H9 (cell line): ENCODE data around the gene BCAR3. TPM values are rescaled to one million over a fixed set of nuclear protein-coding genes. Genes with fewer than 3 reads are reported as not detected.

Experiments used
- DNase-seq: peaks from one replicate; pipeline ENCODE4 v3.0.0-alpha.2; 2017
- H2AFZ ChIP-seq: one replicate; pipeline ENCODE4 v1.6.1; 2013; ENCODE audit warnings: mild to moderate bottlenecking, low read length, control low read depth, moderate library complexity
- H2AK5ac ChIP-seq: 2 replicates; pipeline ENCODE4 v1.6.1; 2013; ENCODE audit warnings: low read length, control low read depth, mixed read lengths; ENCODE audit not compliant: insufficient read length
- H2BK120ac ChIP-seq: one replicate; pipeline ENCODE4 v1.6.1; 2013; ENCODE audit warnings: low read depth, mild to moderate bottlenecking, low read length, control low read depth, inconsistent platforms; ENCODE audit not compliant: poor library complexity, severe bottlenecking
- H2BK12ac ChIP-seq: 2 replicates; pipeline ENCODE4 v1.6.1; 2013; ENCODE audit warnings: low read length, control low read depth, mixed read lengths, low read depth; ENCODE audit not compliant: insufficient read length
- H2BK15ac ChIP-seq: 2 replicates; pipeline ENCODE4 v1.6.1; 2013; ENCODE audit warnings: low read depth, low read length, control low read depth
- H2BK20ac ChIP-seq: one replicate; pipeline ENCODE4 v1.6.1; 2013; ENCODE audit warnings: low read depth, mild to moderate bottlenecking, low read length, control low read depth, inconsistent platforms; ENCODE audit not compliant: poor library complexity, severe bottlenecking
- H2BK5ac ChIP-seq: 2 replicates; pipeline ENCODE4 v1.6.1; 2013; ENCODE audit warnings: low read length, control low read depth, mixed read lengths; ENCODE audit not compliant: insufficient read length
- H3K14ac ChIP-seq: 2 replicates; pipeline ENCODE4 v1.6.1; 2013; ENCODE audit warnings: low read length, control low read depth; ENCODE audit not compliant: insufficient read depth
- H3K18ac ChIP-seq: 2 replicates; pipeline ENCODE4 v1.6.1; 2013; ENCODE audit warnings: low read depth, mild to moderate bottlenecking, mixed read lengths, low read length, control low read depth; ENCODE audit not compliant: insufficient read length
- H3K23ac ChIP-seq: 2 replicates; pipeline ENCODE4 v1.6.1; 2013; ENCODE audit warnings: low read length, control low read depth, mixed read lengths, low read depth; ENCODE audit not compliant: insufficient read length
- H3K23me2 ChIP-seq: 2 replicates; pipeline ENCODE4 v1.6.1; 2013; ENCODE audit warnings: low read depth, mild to moderate bottlenecking, mixed read lengths, low read length, control low read depth; ENCODE audit not compliant: insufficient read length, poor library complexity, severe bottlenecking
- H3K27ac ChIP-seq: 2 replicates; pipeline ENCODE4 v1.5.1; 2013; ENCODE audit warnings: low read length, control low read depth, mixed read lengths, low read depth; ENCODE audit not compliant: insufficient read length
- H3K27me3 ChIP-seq: 2 replicates; pipeline ENCODE4 v1.6.1; 2013; ENCODE audit warnings: low read length, control low read depth, inconsistent platforms; ENCODE audit not compliant: insufficient read depth
- H3K4ac ChIP-seq: 2 replicates; pipeline ENCODE4 v1.6.1; 2013; ENCODE audit warnings: low read depth, mild to moderate bottlenecking, control low read depth, inconsistent platforms, low read length, moderate library complexity
- H3K4me1 ChIP-seq: 2 replicates; pipeline ENCODE4 v1.6.1; 2013; ENCODE audit warnings: low read length, control low read depth, inconsistent platforms; ENCODE audit not compliant: insufficient read depth
- H3K4me2 ChIP-seq: 2 replicates; pipeline ENCODE4 v1.6.1; 2013; ENCODE audit warnings: low read length, control low read depth, mixed read lengths; ENCODE audit not compliant: insufficient read length, insufficient read depth
- H3K56ac ChIP-seq: 2 replicates; pipeline ENCODE4 v1.6.1; 2013; ENCODE audit warnings: low read depth, mild to moderate bottlenecking, mixed read lengths, low read length, control low read depth; ENCODE audit not compliant: insufficient read length
- H3K79me1 ChIP-seq: 2 replicates; pipeline ENCODE4 v1.6.1; 2013; ENCODE audit warnings: low read depth, mild to moderate bottlenecking, moderate library complexity, low read length, control low read depth, inconsistent platforms; ENCODE audit not compliant: insufficient read depth, poor library complexity, severe bottlenecking
- H3K79me2 ChIP-seq: 2 replicates; pipeline ENCODE4 v1.6.1; 2013; ENCODE audit warnings: low read length, control low read depth, inconsistent platforms; ENCODE audit not compliant: insufficient read depth
- H3K9ac ChIP-seq: 2 replicates; pipeline ENCODE4 v1.6.1; 2013; ENCODE audit warnings: low read length, control low read depth, mixed read lengths; ENCODE audit not compliant: insufficient read length; ENCODE audit errors: extremely low read depth
- H3K9me3 ChIP-seq: one replicate; pipeline ENCODE4 v1.6.1; 2013; ENCODE audit warnings: low read depth, low read length, inconsistent platforms; ENCODE audit not compliant: control insufficient read depth
- H3T11ph ChIP-seq: one replicate; pipeline ENCODE4 v1.6.1; 2013; ENCODE audit warnings: mild to moderate bottlenecking, low read length, control low read depth, inconsistent platforms
- H4K20me1 ChIP-seq: one replicate; pipeline ENCODE4 v1.6.1; 2013; ENCODE audit not compliant: control insufficient read depth, insufficient read length, insufficient read depth
- H4K5ac ChIP-seq: 2 replicates; pipeline ENCODE4 v1.6.1; 2013; ENCODE audit warnings: low read depth, mild to moderate bottlenecking, mixed read lengths, low read length, control low read depth; ENCODE audit not compliant: insufficient read length
- H4K8ac ChIP-seq: replicated peaks from 2 replicates; pipeline ENCODE4 v1.6.1; 2013; ENCODE audit warnings: low read length, control low read depth, mixed read lengths, low read depth; ENCODE audit not compliant: insufficient read length
- H4K91ac ChIP-seq: 2 replicates; pipeline ENCODE4 v1.6.1; 2013; ENCODE audit warnings: low read depth, mild to moderate bottlenecking, moderate library complexity, mixed read lengths, low read length, control low read depth; ENCODE audit not compliant: insufficient read length
- H3K27ac Mint-ChIP-seq, 3 experiments: 2 replicates in 2 of 3; 3 replicates in 1 of 3; pipeline ENCODE4 v1.8.0; 2020 to 2021; ENCODE audit warnings: mixed read lengths in 3 of 3, mild to moderate bottlenecking in 1 of 3, moderate library complexity in 1 of 3
- H3K27me3 Mint-ChIP-seq: 2 replicates; pipeline ENCODE4 v1.8.0; 2021; ENCODE audit warnings: low read depth, mild to moderate bottlenecking, moderate library complexity, mixed read lengths
- H3K36me3 Mint-ChIP-seq, 3 experiments: 2 replicates in 2 of 3; 3 replicates in 1 of 3; pipeline ENCODE4 v1.8.0; 2020 to 2021; ENCODE audit warnings: low read depth in 3 of 3, mixed read lengths in 3 of 3; ENCODE audit not compliant: insufficient read depth in 1 of 3
- H3K4me1 Mint-ChIP-seq, 2 experiments: 2 replicates each; pipeline ENCODE4 v1.8.0; 2020; ENCODE audit warnings: mixed read lengths in 2 of 2
- H3K4me3 Mint-ChIP-seq, 2 experiments: 2 replicates in 1 of 2; 3 replicates in 1 of 2; pipeline ENCODE4 v1.8.0; 2020 to 2021; ENCODE audit warnings: mild to moderate bottlenecking in 2 of 2, mixed read lengths in 2 of 2, moderate library complexity in 1 of 2
- H3K9me3 Mint-ChIP-seq, 2 experiments: 2 replicates in 1 of 2; 3 replicates in 1 of 2; pipeline ENCODE4 v1.8.0; 2020; ENCODE audit warnings: mild to moderate bottlenecking in 2 of 2, mixed read lengths in 2 of 2, moderate library complexity in 1 of 2
- WGBS: extraction: QIAGEN DNeasy Blood & Tissue Kit; methylation state at CpG from one replicate; pipeline ENCODE4 v1.1.7; 2013; ENCODE audit warnings: missing lambda C conversion rate, low lambda C conversion rate, mixed read lengths; ENCODE audit not compliant: insufficient read length; ENCODE audit errors: extremely low coverage; 5-methylcytosine and 5-hydroxymethylcytosine counted together
- total RNA-seq: library from RNA; stranded (reverse); gene quantifications from 2 replicates; pipeline ENCODE4 v1.2.1, GENCODE V29; 2021
- TF ChIP-seq, protein P1 (sequence below): fragments of 200-600 bp; sonication (generic); conservative IDR thresholded peaks from 3 replicates; pipeline ENCODE4 v1.8.0; 2021; ENCODE audit warnings: antibody characterized with exemption, mild to moderate bottlenecking

Gene BCAR3
- total RNA-seq, 1 experiment from 2014 or later = 4.9 TPM

DNA sequence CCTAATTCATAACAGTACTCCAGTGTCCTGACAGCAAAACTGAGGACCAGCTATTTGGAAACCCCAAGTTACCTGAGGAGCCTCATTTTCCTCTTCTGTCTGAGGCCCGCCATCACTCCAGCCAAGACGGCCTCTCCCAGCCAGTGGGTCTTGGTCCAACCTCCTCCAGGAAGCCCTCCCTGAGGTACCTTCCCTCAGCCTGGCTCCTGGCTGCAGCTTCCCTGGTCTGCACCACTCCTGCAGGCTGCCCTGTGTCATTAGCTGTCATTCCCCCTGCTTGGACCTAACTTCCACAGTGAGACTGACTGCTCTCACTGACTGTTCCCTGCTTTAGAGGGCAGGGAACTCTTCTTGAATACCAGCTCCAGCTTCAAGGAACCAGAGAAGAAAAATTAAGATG lies 33.0 kb downstream of the BCAR3 start:
- TF ChIP-seq, protein P1, sequence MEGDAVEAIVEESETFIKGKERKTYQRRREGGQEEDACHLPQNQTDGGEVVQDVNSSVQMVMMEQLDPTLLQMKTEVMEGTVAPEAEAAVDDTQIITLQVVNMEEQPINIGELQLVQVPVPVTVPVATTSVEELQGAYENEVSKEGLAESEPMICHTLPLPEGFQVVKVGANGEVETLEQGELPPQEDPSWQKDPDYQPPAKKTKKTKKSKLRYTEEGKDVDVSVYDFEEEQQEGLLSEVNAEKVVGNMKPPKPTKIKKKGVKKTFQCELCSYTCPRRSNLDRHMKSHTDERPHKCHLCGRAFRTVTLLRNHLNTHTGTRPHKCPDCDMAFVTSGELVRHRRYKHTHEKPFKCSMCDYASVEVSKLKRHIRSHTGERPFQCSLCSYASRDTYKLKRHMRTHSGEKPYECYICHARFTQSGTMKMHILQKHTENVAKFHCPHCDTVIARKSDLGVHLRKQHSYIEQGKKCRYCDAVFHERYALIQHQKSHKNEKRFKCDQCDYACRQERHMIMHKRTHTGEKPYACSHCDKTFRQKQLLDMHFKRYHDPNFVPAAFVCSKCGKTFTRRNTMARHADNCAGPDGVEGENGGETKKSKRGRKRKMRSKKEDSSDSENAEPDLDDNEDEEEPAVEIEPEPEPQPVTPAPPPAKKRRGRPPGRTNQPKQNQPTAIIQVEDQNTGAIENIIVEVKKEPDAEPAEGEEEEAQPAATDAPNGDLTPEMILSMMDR = no peak
- H4K20me1 ChIP-seq = no peaks in the 10 kb centered on the region
- H4K8ac ChIP-seq = no peak overlapping the region
- no peak overlapping the region for H3K23ac ChIP-seq
- no peak for DNase-seq
- no peak overlapping the region for H2BK20ac ChIP-seq
- no peak overlapping the region for H3T11ph ChIP-seq
- no CpG with 5 or more reads among the region's 2 CpGs for WGBS
- no peak overlapping the region for H2BK12ac ChIP-seq
- H3K14ac ChIP-seq = no peak overlapping the region
- H4K91ac ChIP-seq = no peak overlapping the region
- no peaks in the 10 kb centered on the region; the same call in 1 of the 2 replicates for H3K4me1 ChIP-seq
- no peak overlapping the region for H2AFZ ChIP-seq
- no peak overlapping the region for H3K18ac ChIP-seq
- H3K27ac Mint-ChIP-seq = peak overlapping the region in 2 of 3 experiments; percentile 39 to 89; a peak in 2 of 7 replicates
- no peak overlapping the region for H3K9ac ChIP-seq
- H3K4me3 Mint-ChIP-seq = no peak overlapping the region
- no peaks in the 10 kb centered on the region for H3K9me3 Mint-ChIP-seq
- no peaks in the 10 kb centered on the region for H3K79me2 ChIP-seq
- no peak overlapping the region for H3K27ac ChIP-seq
- H4K5ac ChIP-seq = no peak overlapping the region
- H2BK120ac ChIP-seq = no peak overlapping the region
- no peaks in the 10 kb centered on the region for H3K79me1 ChIP-seq
- H3K23me2 ChIP-seq = no peaks in the 10 kb centered on the region
- H3K27me3 ChIP-seq = no peaks in the 10 kb centered on the region
- H3K9me3 ChIP-seq = no peaks in the 10 kb centered on the region
- peaks cover 20 to 32% of the 10 kb centered on the region in 2 experiments for H3K4me1 Mint-ChIP-seq
- no peak overlapping the region for H3K4me2 ChIP-seq
- no peak overlapping the region for H3K4ac ChIP-seq
- H2BK15ac ChIP-seq = no peak overlapping the region
- H3K56ac ChIP-seq = no peak overlapping the region
- H2BK5ac ChIP-seq = no peak overlapping the region
- no peaks in the 10 kb centered on the region; the same call in 1 of the 2 replicates for H3K27me3 Mint-ChIP-seq
- no peak overlapping the region for H2AK5ac ChIP-seq
- H3K36me3 Mint-ChIP-seq = peaks cover 0 to 3% (median 0%) of the 10 kb centered on the region in 3 experiments; a peak in 2 of 7 replicates
